GM19035 (cell line): ENCODE results near the gene HSD11B1.
A peak's percentile ranks its signal among the peaks of the same experiment; 100 is the strongest.

Source experiments
- ATAC-seq: cut with Tn5 transposase; IDR thresholded peaks from one replicate; pipeline ENCODE4 v1.9.1; 2021; ENCODE audit not compliant: unreplicated experiment

Gene HSD11B1

GRCh38 chr1:209723756-209724693 lies 19.4 kb downstream of the HSD11B1 start:
- peak; percentile 54 for ATAC-seq

- no peak for ATAC-seq
These were observed 22.6 kb downstream of the HSD11B1 start for GRCh38 chr1:209727286-209727685.

DNA sequence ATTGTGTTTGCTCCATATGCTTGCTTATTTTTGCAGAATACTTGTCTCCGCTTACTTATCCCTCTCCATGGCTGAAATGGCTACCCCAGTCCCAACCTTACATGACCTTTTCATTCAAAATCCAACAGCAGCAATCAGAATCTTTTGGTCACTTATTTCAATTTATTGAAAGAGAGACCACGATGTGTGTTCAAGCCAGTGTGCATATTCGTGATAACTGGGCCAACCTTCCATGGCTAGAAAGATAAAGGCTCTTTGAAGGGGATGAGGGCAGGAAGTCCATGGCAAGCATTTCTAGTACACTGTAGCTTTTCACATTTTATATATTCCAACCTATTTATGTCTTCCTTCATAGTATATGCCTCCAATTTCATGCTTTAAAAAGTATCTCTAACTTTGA lies 23.1 kb downstream of the HSD11B1 start:
- ATAC-seq, result no peak

GRCh38 chr1:209728466-209728865 lies 23.8 kb downstream of the HSD11B1 start:
- ATAC-seq, result no peak

DNA sequence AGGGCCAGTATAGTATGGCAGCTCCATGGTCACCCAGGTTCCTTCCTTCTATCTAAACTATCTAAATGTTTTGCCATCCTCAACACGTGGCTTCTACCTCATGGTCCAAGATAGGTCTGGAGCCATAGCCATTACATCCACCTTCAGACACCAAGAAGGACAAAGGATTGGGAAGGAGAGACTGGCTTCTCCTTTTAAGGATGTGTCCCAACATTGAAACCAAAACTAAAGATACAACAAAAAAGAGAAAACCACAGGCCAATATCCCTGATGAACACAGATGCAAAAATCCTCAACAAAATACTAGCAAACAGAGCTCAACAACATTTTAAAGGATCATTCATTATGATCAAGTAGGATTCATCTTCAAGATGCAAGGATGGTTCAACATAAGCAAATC lies 24.8 kb downstream of the HSD11B1 start:
- ATAC-seq, result no peak

DNA sequence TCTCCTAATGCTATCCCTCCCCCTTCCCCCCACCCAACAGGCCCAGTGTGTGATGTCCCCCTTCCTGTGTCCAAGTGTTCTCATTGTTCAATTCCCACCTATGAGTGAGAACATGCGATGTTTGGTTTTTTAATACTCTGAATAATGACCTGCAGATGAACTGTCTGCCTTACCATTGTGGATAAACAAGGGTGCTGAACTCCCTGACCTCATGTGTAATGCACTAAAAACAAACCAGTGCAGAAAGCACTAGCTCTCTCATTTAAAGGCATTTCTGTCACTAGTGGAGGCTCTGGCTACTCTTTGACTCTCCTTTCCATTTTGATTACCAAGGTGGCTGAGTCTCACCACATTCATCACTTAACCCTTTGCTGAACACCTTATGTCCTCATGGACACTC lies 28.1 kb downstream of the HSD11B1 start:
- ATAC-seq, result no peak

GRCh38 chr1:209733409-209734192 lies 29.0 kb downstream of the HSD11B1 start:
- ATAC-seq, result no peak

GRCh38 chr1:209736490-209737117 lies 32.0 kb downstream of the HSD11B1 start:
- ATAC-seq, result no peak

- ATAC-seq, result no peak
These were observed 32.5 kb downstream of the HSD11B1 start for GRCh38 chr1:209737118-209737505.

GRCh38 chr1:209738270-209738669 lies 33.6 kb downstream of the HSD11B1 start:
- no peak for ATAC-seq

- no peak for ATAC-seq
These were observed 36.5 kb downstream of the HSD11B1 start for GRCh38 chr1:209741193-209741592.

DNA sequence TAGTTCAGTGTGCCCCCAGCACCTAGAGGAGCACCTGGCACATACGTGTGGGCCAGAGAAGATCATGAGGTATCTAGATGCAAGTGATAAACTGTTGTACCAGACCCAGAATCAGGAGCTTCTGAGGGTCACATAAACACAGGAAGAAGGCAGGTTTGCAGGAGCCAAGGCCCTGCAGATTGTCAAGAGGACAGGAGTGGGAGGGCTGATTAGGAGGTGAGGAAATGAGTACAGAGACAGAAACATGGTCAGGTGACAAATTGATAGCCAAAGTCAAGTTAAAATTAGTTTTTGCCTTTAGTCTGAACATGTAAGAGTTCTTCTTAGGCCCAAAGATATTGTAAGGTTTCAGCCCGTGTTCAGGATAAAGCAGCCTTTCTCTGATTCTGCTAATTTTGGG lies 37.2 kb downstream of the HSD11B1 start:
- no peak for ATAC-seq

- ATAC-seq, result no peak
These were observed 37.9 kb downstream of the HSD11B1 start for GRCh38 chr1:209742409-209743144.

DNA sequence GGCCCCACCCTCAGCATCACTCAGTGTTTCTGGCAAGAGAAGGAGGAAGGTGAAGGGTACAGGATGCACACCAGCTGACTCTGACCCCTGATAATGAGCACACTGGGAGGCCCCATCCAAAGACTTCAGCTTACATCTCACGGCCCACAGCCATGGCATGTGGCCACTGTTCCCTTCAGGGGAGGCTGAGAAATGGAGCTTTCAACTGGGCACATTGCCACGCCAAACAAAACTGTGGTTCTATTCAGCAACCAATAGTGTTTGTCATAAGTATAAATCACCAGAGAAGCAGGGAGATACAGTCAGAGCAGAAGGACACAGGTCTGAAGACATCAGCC lies 38.5 kb downstream of the HSD11B1 start:
- ATAC-seq, result no peak

GRCh38 chr1:209746451-209747165 lies 42.0 kb downstream of the HSD11B1 start:
- no peak for ATAC-seq

DNA sequence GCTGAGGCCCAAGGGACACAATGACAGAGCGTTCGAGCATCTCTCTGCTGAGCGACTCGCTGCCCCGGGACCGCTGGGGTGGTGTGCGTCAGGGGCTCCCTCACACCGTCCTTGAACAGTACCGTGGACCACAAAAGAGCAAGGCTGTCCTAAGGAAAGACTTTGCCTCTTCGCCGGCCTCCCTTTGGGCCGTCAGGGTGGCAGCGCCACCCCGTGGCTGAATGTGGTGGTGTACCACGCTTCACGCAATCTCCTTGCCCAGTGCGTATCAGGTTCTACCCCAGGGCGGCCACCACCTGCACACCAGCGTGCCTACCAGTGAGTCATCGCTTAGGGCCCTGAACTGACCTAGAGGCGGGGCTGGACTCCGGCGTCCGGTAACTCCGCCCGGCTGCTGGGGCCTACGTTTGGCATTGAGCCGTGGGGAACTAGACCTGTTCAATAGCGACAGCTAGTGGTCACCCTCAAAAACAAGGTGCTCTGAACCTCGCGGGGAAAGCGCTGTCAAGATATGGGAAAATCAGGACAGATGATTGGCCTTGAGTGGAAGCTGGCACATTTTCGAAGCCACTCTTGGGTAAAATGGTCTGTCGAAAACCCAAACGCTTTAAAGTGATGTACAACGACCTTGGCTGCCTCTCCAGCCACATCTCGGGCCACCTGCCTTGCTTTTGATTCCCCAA lies 43.1 kb downstream of the HSD11B1 start:
- peak; percentile 73 for ATAC-seq

DNA sequence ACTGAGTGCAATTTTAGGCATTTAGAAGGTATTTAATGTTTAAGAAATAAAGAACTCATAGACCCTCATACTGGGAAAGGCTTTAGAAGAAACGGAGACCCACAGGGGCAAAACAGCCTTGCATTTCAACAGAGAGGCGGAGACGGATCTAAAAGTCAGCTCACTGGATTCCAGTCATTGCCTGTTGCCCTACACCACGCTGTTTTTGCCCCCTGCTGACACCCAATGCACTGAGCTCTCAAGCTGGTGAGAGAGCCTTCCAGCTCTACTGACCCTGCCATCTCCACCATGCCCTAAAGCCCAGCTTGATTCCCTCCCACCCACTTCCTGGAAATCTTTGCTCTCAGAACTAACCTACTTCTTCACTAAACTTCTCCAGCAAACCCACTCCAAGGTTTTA lies 44.0 kb downstream of the HSD11B1 start:
- no peak for ATAC-seq

- ATAC-seq, result no peak
These were observed 44.6 kb downstream of the HSD11B1 start for GRCh38 chr1:209749205-209749604.

GRCh38 chr1:209749670-209750323 lies 45.2 kb downstream of the HSD11B1 start:
- ATAC-seq, result no peak
